ENCODE measurements around the gene PRR36. TPM values are rescaled to one million over a fixed set of nuclear protein-coding genes. Genes with fewer than 3 reads are reported as not detected.

The PRR36 gene
- total RNA-seq, 4 donors from 2014 or later, result not detected

DNA sequence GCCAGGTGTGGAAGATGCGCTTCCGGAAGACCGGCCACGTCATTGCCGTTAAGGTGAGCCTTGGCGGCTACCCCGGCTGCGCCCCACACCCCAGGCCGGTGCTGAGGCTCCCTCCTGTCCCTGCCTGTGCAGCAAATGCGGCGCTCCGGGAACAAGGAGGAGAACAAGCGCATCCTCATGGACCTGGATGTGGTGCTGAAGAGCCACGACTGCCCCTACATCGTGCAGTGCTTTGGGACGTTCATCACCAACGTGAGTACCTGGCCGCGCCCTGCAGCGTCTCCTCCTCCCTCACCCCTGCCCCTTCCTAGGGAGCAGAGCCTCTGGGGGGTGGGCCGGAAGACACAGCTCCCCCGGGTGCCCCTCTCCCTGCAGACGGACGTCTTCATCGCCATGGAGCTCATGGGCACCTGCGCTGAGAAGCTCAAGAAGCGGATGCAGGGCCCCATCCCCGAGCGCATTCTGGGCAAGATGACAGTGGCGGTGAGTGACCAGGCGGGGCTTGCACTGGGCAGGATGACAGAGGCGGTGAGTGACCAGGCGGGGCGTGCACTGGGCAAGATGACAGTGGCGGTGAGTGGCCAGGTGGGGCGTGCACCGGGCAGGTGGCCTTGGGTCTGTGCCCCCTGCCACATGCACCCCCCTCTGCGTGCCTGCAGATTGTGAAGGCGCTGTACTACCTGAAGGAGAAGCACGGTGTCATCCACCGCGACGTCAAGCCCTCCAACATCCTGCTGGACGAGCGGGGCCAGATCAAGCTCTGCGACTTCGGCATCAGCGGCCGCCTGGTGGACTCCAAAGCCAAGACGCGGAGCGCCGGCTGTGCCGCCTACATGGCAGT, 36.4 kb upstream of the PRR36 start:
- Histone ChIP-seq H3K4me1 (peaks cover 0 to 12% (median 0%) of the 10 kb centered on the region in 4 donors), H3K36me3 (peaks cover 0 to 63% (median 0%) of the 10 kb centered on the region in 3 donors), H3K27me3 (peaks cover 0 to 9% of the 10 kb centered on the region in 2 donors), H3K4me3 (no peak overlapping the region), H3K27ac (no peak overlapping the region), H3K9me3 (no peaks in the 10 kb centered on the region)
- TF ChIP-seq POLR2A (IDR thresholded peaks at IDR 0.05), result no peak
- TF ChIP-seq, protein P1, sequence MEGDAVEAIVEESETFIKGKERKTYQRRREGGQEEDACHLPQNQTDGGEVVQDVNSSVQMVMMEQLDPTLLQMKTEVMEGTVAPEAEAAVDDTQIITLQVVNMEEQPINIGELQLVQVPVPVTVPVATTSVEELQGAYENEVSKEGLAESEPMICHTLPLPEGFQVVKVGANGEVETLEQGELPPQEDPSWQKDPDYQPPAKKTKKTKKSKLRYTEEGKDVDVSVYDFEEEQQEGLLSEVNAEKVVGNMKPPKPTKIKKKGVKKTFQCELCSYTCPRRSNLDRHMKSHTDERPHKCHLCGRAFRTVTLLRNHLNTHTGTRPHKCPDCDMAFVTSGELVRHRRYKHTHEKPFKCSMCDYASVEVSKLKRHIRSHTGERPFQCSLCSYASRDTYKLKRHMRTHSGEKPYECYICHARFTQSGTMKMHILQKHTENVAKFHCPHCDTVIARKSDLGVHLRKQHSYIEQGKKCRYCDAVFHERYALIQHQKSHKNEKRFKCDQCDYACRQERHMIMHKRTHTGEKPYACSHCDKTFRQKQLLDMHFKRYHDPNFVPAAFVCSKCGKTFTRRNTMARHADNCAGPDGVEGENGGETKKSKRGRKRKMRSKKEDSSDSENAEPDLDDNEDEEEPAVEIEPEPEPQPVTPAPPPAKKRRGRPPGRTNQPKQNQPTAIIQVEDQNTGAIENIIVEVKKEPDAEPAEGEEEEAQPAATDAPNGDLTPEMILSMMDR (IDR thresholded peaks at IDR 0.05), result no peak
- DNase-seq, result peak in 1 of 3 donors; percentile 43

DNA sequence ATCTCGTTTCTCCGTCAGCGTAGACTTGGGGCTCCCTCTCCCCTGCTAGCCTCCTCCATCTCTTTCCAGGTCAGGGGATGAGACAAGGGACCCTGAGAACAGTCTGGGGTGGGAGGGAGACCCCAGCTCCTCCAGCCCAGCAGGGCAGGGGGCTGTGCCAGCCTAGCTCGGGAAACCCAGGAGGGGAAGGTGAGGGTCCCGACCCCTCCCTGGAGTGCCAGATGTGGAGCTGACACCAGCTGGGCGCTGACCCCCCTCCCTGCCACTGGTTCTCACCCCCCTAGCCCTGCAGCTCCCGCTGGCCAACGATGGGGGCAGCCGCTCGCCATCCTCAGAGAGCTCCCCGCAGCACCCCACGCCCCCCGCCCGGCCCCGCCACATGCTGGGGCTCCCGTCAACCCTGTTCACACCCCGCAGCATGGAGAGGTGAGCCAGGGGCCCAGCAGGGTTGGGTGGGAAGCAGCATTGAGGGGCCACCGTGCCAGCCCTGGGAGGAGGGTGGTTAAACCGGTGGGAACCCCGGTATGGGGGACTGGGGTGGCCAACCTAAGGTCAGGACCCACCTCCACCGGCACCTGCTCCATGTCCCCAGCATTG, 35.4 kb upstream of the PRR36 start:
- Histone ChIP-seq H3K27ac (no peak overlapping the region), H3K4me1 (peaks cover 3 to 18% (median 7%) of the 10 kb centered on the region in 4 donors), H3K9me3 (no peaks in the 10 kb centered on the region), H3K27me3 (no peaks in the 10 kb centered on the region), H3K36me3 (peaks cover 0 to 65% (median 0%) of the 10 kb centered on the region in 3 donors), H3K4me3 (no peak overlapping the region)
- no peak for TF ChIP-seq POLR2A (IDR thresholded peaks at IDR 0.05)
- DNase-seq, result peak in 1 of 3 donors; percentile 42

- peak in 1 of 3 donors; percentile 39 for DNase-seq
- no peaks in the 10 kb centered on the region for H3K9me3 ChIP-seq
- TF ChIP-seq, protein P1 (IDR thresholded peaks at IDR 0.05), result no peak
- no peak for TF ChIP-seq POLR2A (IDR thresholded peaks at IDR 0.05)
- H3K36me3 ChIP-seq, result peaks cover 0 to 65% (median 0%) of the 10 kb centered on the region in 3 donors
- H3K4me3 ChIP-seq, result no peak overlapping the region
- H3K27me3 ChIP-seq, result no peaks in the 10 kb centered on the region
- H3K4me1 ChIP-seq, result peaks cover 3 to 21% (median 11%) of the 10 kb centered on the region in 4 donors
- no peak overlapping the region for H3K27ac ChIP-seq
Measured at GRCh38 chr19:7908742-7909461, 34.7 kb upstream of the PRR36 start.

DNA sequence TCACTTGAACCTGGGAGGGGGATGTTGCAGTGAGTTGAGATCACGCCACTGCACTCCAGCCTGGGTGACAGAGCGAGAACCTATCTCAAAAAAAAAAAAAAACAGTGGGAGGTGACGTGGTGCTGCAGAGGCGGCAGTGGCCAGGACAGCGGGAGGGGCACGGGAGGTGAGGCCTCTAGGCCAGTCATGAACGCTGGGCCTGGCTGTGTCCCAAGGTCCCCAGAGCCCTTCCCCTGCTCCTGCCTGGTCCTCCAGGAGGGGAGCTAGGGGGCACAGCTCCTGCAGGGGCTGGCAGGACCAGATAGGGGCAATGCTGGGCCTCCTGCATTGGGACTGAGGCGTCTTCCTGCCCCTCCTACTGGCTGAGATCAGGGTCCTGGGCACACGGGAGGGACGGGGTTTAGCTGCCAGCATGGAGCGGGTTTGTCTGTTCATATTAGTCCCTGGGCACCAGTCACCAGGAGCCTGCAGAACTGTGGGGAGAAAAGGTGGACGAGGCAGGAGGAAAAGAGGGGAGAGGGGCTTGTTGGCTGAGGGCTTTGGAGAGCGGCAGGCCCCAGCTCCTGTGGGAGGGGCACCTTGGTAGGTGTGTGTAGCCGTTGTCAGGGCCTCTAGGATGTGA, 34.0 kb upstream of the PRR36 start:
- no peaks in the 10 kb centered on the region for H3K27me3 ChIP-seq
- peak in 1 of 3 donors; percentile 41 for DNase-seq
- H3K36me3 ChIP-seq, result peaks cover 0 to 64% (median 0%) of the 10 kb centered on the region in 3 donors
- no peaks in the 10 kb centered on the region for H3K9me3 ChIP-seq
- no peak overlapping the region for H3K27ac ChIP-seq
- H3K4me3 ChIP-seq, result no peak overlapping the region
- no peak for TF ChIP-seq POLR2A (IDR thresholded peaks at IDR 0.05)
- TF ChIP-seq, protein P1 (IDR thresholded peaks at IDR 0.05), result no peak
- peaks cover 3 to 21% (median 11%) of the 10 kb centered on the region in 4 donors for H3K4me1 ChIP-seq

- Histone ChIP-seq H3K36me3 (peaks cover 0 to 58% (median 0%) of the 10 kb centered on the region in 3 donors), H3K27ac (no peak overlapping the region), H3K4me3 (no peak overlapping the region), H3K4me1 (peaks cover 3 to 27% (median 15%) of the 10 kb centered on the region in 4 donors), H3K27me3 (no peaks in the 10 kb centered on the region), H3K9me3 (no peaks in the 10 kb centered on the region)
- TF ChIP-seq POLR2A (IDR thresholded peaks at IDR 0.05), result no peak
- TF ChIP-seq, protein P1 (IDR thresholded peaks at IDR 0.05), result no peak
- no peak for DNase-seq
Measured at GRCh38 chr19:7907544-7907943, 33.4 kb upstream of the PRR36 start.

Data from Peyer's patch (tissue), 4 donors.